HL-60/S4 treated with phorbol 12-myristate 13-acetate at 8.2 ng/mL for 4 days and 3 days (cell line): Measurements from ENCODE around the gene ORC1.

ENCODE experiments used
- in situ Hi-C: fragments of 300-500 bp; cut with MboI; formaldehyde crosslinking; loops from 2 replicates; pipeline ENCODE4 v1.15.0; 2022; ENCODE audit warnings: low sequenced_read_pairs

Gene ORC1

DNA sequence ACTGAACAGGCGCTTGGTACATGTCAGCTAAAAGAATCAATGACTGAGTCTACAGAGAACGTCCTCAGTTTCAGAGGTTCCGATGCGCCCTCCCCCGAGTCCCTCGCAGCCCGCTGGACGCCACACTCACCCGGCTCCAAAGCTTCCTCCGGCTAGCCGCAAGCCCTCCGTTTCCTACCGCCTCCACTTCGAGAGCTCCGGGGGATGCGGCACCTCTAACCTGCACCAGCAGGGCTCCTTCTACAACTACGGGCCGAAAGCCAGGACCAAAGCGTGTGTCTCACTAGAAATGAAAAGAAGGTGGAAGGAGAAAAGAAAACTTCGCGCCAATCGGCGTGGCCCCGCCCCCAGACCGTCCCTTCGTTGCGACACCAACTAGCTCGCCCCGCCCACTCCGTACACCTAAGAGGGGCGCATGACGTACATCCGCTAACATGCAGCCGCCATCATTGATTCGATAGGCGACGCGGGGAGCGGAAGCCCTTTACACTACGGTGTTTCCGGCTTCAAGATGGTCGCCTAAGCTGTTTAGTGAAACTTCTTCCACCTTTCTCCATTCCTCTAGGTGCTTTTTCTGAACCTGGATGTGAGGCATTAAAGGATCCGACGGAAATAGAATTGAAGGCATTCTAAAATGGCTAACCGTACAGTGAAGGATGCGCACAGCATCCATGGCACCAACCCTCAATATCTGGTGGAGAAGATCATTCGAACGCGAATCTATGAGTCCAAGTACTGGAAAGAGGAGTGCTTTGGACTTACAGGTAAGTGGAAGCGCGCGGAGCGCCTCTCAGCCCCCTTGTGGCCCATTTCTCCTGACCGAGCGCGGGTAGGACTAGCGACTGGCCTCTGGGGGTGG, at the start of gene ORC1, which contains the start of gene PRPF38A:
ORC1 (minus strand) TSS at position 308 of the 859 bp plus-strand sequence. CDS start 2,200 bp downstream, outside the sequence.
PRPF38A (plus strand) TSS at position 487 of the 859 bp plus-strand sequence; CDS start at position 635, 148 bp downstream.
- in situ Hi-C loops, result no loop called here

DNA sequence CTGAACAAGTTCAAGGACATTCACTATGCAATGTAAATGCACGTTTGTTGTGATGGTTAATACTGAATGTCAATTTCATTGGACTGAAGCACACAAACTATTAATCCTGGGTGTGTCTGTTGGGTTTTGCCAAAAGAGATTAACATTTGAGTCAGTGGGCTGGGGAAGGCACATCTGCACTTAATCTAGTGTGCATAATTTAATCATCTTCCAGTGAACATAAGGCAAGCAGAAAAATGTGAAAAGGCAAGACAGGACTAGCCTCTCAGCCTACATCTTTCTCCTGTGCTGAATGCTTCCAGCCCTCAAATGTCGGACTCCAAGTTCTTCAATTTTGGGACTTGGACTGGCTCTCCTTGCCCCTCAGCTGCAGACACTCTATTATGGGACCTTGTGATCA, 40.2 kb upstream of the ORC1 start:
- in situ Hi-C loops, result no loop called here

DNA sequence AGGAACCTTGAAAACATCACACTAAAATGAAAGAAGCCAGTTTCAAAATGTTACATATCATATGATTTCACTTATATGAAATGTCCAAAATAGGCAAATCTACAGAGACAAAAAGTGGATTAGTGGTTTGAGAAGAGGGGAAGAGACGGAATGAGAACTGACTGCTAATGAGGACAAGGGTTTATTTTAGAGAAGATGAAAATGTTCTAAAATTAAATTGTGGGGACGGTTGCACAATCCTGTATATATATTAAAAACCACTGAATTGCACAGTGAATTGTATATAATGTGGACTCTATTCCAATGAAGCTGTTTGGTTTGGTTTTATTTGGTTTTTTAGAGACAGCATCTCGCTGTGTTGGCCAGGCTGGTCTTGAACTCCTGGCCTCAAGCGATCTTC, 35.8 kb upstream of the ORC1 start:
- in situ Hi-C loops, result no loop called here

DNA sequence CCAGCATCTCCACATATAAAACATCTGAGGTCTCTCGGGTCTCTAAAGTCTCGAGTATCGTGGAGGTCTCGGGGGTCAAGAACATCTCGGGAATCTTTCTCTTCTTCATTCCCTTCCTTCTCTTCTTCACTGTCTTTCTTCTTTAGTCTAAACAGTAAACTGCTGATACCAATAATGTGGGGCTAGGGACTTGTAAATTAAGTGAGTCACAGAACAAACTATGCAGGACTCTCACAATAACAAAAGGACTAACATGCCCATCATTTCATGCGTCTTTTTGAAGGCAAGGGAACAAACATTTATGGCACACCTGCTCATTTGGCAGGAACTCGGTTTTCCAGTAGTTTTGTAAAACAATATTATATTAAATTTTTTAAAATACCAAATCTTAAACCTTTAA, 32.6 kb upstream of the ORC1 start:
- in situ Hi-C loops, result no loop called here

DNA sequence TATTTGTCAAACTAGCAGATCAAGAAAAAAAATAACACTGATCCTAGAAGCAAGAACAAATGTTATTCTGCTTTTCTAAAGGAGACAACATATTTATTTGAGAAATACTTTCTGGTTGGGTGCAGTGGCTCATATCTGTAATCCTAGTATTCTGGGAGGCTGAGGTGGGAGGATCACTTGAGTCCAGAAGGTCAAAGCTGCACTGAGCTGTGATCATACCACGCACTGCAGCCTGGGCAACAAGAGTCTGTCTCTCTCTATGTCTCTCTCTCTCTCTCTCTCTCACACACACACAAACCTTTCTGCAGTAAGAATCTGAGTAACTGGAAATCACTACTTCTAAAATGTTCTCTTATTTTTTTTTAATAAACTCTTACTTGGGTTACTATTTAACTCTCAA, 31.4 kb upstream of the ORC1 start:
- in situ Hi-C loops, result no loop called here

DNA sequence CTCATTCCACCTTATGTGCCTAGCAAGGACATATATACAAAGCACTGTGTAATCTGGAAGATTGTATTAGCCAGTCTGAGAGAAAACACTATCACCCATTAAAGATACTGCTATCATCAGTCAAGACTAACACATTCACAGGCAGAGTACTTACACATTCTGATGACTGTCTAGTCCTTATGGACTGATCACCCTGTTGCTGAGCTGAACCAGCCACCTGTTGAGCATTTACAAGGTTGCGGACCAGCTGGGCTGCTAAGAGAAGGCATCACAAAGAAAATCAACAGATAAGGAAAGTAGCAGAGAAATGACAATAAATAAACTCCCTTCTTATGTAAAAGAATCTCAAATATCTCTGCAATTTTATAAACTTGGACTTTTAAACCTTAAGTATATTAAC, 31.0 kb upstream of the ORC1 start:
- in situ Hi-C loops, result no loop called here

DNA sequence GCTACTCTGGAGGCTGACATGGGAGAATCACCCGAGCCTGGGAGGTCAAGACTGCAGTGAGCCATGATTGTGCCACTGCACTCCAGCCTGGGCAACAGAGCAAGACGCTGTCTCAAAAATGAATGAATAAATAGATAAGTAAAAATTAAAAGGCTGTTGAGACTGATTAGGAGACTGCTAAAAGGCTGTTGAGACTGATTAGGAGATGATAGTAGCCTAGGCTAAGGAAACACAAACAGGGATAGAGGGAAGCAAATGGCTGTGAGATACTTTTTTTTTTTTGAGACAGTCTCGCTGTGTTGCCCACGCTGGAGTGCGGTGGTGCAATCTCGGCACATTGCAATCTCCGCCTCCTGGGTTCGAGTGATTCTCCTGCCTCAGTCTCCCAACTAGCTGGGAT, 28.6 kb upstream of the ORC1 start:
- in situ Hi-C loops, result no loop called here

DNA sequence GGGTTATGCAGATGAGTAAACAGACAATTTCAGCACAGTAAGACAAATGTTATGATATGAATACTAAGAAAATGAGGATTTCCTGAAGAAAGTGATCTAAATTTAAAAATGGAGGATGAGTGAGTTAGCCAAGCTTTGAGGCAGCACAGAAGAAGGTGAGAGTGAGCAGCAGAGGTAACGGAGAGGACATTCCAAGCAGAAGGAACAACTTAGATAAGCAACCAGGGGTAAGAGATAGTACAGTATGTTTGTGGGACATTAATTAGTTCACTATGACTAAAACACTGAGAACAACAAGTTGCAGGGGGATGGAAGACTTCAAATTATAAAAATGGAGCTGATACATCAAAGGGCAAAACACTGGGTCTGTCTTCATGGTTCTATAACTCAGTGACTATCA, 22.9 kb upstream of the ORC1 start:
- in situ Hi-C loops, result no loop called here

DNA sequence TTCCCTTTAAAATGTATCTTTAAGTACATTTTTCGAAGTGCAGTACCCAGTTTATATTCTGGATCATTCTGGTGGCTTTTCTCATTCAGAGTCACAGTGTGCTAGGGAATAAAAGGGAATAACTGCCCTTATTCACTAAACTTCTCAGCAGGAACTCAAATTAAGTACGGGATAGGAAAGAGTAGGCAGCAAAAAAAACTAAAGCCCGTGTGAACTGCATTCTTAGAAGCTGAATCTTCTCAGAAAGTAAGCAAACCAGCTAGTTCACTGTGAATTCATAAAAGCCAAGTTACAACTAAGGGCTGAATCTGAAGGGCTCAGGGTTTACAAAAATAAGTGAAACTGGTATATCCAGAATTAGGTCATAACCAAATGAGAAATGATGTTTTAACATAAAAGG, 22.1 kb upstream of the ORC1 start:
- in situ Hi-C loops, result no loop called here

DNA sequence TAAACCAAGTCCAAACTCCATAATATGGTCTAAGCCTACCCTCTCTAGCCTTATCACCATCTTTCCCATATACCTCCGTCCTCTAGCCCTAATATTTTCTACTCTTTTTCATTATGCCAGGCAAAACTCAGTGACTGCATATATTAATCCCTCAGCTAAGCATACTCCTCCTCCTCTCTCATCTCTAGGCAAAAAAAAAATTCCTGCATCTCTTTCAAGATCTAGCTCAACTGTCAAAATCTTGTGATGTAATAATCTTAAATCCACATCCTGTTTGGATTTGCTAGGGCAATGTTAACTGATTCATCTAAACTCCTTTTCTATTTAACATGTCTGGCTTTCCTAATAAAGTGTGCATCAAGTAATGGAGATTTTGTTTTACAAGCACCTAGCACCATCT, 20.6 kb upstream of the ORC1 start:
- in situ Hi-C loops, result no loop called here

DNA sequence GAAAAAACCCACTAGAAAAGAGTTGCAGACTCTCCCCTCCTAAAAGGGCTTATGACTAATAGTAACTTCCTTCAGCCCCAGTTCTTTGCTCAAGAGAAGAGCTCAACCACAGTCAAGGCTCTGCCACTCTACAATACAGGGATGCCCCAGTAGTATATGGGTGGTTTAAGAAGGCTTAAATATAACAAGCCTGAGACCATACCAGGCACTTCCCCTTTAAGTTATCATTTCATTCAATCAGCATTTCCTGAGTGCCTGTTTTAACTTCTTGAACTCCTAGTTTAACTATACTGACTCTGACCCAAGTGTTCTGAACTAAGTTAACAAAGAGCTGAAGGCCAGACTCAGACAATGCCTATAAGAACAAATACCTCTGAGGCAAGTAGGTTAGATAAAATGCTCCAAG, 20.0 kb upstream of the ORC1 start:
- in situ Hi-C loops, result no loop called here

DNA sequence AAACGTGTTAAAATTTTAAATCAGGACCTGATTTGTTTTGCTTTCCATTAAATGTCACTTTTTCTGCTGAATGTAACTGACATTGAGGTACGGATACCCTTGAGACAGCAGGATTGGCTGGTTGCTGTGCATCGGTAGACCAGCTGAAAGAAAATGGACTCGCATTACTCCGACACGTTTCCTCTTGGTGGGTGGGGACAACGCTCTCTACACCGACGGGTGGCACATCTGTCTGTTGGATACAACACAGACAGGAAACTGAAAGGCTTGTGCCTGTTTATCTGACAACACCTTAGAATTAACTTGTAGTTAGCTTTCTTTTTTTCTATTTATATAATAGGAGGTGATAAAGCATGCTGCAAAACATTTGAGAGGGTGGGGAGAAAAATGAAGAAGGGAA, 19.5 kb upstream of the ORC1 start:
- in situ Hi-C loops, result no loop called here

DNA sequence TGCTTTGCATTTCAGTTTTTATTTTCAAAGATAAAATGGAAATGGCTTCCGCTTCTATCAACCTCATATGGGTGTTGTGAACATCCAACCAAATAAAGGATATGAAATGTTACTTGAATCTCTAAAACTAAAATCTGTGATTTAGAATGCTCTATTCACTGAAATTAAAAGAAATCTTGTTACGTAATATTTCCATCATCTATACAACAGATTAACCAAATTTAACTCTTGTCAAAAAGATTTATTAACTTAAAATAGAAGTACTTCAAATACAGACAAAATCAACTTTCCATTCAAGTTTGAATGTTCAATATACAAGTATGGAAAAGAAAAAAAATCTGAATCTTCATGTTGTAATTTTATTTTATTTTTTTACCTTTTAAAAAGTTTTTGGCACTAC, 18.8 kb upstream of the ORC1 start:
- in situ Hi-C loops, result no loop called here

DNA sequence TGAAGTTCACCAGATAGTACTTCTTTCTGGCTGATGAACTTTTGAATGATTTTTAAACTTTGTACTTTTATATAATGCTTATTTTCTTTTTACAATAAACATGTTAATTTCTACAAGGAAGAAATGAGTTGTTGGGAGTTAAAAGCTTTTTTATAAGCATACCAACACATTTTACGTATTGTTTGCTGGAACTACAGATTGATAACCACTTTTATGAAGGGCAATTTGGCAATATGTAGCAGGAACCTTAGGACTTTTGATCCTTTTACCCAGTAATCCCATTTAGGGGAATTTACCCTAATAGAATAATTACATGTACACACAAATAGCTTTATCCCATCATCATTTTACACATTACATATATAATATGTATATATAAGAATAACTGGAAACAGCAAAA, 16.5 kb upstream of the ORC1 start:
- in situ Hi-C loops, result no loop called here

DNA sequence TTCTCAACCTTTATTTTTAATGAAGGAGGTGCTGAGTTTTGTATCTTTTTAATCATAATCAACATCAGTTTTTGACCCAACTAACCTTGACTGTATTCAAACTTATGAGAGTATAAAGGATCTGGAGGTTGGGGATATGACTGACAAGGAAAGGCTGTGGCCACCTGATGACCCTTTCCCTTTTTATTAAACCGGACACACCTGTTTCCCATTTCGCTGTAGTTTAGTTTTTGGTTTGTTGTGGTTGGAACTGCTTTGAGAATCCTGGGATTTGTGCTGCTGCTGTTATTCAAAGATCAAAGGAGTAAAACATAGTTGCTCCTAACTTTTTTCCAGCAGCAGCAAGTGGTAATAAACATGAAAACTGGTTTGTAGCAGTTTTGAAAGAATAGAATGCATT, 12.6 kb upstream of the ORC1 start:
- in situ Hi-C loops, result no loop called here

DNA sequence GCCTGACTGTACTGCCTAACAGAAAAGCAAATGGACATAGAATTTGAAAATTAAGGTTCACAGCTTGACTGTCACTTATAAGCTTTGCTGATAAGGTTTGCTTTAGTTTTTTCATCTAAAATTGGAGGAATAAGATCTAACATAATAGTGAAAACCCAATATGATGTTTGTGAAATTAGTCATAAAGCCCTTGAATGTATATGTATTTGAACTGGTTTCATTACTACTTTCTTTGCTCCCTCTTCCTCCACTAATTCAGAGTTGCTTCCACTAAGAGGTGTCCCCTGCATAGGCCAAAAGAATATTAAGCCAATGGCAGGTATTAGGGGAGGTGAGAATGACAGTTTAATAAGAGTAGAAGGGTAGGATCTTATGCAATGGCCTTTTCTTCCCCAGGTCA, 10.7 kb upstream of the ORC1 start:
- in situ Hi-C loops, result no loop called here

DNA sequence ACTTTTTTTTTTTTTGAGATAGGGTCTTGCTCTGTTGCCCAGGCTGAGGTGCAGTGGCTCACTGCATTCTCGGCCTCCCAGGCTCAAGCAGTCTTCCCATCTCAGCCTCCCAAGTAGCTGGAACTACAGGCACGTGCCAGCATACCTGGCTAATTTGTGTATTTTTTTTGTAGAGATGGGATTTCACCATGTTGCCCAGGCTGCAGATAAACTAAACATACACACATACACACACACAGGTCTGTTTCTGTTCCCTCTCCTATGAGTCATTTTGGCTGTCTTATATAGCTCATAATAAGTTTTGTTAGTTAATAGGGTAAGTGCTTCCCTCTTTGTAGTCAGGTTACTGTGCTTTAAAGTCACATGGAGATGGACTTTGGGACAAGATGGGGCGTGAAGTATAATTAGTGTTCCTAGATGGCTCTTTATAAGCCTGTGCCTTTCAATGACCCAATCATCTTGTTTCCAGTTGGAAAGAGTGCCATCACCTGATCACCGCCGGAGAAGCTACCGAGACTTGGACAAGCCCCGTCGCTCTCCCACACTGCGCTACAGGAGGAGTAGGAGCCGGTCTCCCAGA, 9.3 kb upstream of the ORC1 start:
- in situ Hi-C loops, result no loop called here

DNA sequence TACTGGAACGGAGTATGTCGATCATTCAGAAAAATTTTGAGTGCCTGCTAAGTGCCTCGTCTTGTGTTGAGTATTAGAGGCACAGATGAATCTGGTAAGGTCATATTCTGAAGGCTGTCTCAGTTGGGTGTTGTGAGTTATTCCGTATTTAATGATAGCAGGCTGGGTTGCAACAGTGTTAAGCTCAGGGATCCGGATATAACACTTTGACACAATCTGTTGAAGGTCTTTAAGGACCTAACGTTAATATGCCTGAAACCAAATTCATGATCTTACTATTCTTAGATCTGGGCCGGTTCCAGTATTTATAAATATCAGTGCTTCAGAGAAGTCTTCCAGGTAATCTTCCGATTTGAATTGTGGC, 734 bp upstream of the ORC1 start:
- in situ Hi-C loops, result no loop called here

DNA sequence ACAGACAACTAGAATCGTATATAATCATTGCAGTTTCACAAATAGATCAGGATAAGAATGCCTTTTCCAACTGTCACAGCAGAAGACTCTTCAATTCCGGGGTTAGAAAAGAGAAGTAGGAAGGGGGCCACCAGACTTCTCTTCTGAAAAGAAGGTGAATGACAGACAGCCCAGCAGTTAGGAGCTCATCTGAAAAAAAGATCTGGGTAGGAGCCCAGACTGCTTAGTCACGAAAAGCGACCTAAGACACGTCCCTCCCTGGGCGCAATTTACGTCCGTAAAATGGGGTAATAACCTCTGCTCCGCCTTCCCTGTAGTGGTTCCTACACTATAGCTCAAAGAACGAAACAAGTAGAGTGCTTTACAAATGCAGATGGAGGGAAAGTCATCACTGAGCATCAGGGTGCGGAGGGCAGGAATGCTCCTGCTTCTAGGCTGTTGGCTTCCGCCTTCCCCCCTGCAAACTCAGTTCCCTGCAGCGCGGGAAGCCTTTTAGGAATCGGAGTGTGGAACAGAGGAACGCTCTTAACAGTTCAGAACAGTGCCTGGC, 582 bp downstream of the ORC1 start:
- in situ Hi-C loops, result no loop called here

DNA sequence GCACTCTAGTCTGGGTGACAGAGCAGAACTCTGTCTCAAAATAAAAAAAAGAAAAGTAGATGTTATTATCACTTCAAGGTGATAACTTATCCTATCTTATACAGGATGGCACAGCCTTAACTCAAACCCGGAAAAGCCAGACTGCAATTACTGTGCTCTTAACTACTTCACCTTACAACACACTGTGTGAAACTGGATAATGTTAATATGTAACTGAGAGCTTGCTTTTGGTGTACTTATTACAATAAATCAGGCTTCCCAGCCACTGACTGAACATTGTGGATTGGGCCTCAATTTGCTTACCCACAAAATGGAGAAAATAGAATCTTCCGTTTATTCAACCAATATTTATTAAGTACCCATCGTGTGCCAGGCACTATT, 1.4 kb downstream of the ORC1 start:
- in situ Hi-C loops, result no loop called here

DNA sequence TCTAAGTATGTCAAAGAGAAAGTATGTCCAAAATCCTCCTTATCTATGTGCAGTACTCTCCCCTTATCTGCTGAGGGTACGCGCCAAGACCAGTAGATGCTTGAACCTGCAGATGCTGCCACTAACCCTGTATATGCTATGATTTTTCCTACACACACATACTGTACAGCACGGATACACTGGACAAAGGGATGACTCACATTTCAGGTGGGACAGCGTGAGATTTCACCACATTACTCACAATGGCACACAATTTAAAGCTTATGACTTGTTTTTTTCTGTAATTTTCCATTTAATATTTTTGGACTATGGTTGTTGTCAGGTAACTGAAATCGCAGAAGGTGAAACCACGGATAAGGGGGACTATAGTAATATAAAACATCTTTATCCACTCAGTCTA, 4.1 kb downstream of the ORC1 start:
- in situ Hi-C loops, result no loop called here

DNA sequence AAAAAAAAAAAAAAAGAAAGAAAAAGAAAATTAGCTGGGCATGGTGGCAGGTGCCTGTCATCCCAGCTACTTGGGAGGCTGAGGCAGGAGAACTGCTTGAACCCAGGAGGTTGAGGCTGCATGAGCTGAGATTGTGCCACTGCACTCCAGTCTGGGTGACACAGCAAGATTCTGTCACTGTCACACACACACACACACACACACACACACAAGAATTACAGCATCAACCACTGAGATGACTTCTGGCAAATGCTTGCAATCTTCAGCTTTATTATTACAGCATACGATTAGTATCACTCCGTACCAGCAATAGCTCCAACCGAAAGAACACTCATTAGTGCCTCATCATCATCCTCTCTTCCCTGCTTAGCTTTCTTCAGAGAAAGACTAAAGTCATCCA, 4.6 kb downstream of the ORC1 start:
- in situ Hi-C loops, result no loop called here
